ENCODE measurements around the gene FMNL3.

GRCh38 chr12:49626169-49626835 is 80.9 kb downstream of the FMNL3 start:
- no peak for TF ChIP-seq CTCF (IDR thresholded peaks at IDR 0.05)
- no peak for TF ChIP-seq POLR2A (IDR thresholded peaks at IDR 0.05)

Data from body of pancreas (tissue), 4 donors.